HCT116 (cell line): ENCODE measurements around the gene TBC1D25.

ENCODE experiments used
- CEBPB ChIP-seq: IDR thresholded peaks from 2 replicates; pipeline ENCODE4 v1.6.1; 2012; ENCODE audit warnings: low read depth
- EZH2 ChIP-seq: fragments of 200-600 bp; sonication (generic); IDR thresholded peaks from 2 replicates; pipeline ENCODE4 v1.6.1; 2017; ENCODE audit warnings: antibody characterized with exemption, mixed run types
- EZH2phosphoT487 ChIP-seq: fragments of 200-600 bp; IDR thresholded peaks from 2 replicates; pipeline ENCODE4 v1.6.1; 2018; ENCODE audit warnings: antibody characterized with exemption, borderline replicate concordance
- JUND ChIP-seq: IDR thresholded peaks from 2 replicates; pipeline ENCODE4 v1.6.1; 2012
- POLR2A ChIP-seq: IDR thresholded peaks from 2 replicates; pipeline ENCODE4 v1.7.0; 2011; ENCODE audit warnings: borderline replicate concordance; ENCODE audit not compliant: insufficient read depth, insufficient read length; ENCODE audit errors: extremely low read depth
- POLR2AphosphoS5 ChIP-seq: IDR thresholded peaks from 2 replicates; pipeline ENCODE4 v1.6.1; 2011; ENCODE audit warnings: mild to moderate bottlenecking, low read depth, low read length, moderate library complexity
- SP1 ChIP-seq: IDR thresholded peaks from 2 replicates; pipeline ENCODE4 v1.6.1; 2012; ENCODE audit warnings: low read depth
- SRF ChIP-seq: IDR thresholded peaks from 2 replicates; pipeline ENCODE4 v1.6.1; 2012; ENCODE audit warnings: low read depth
- TCF7L2 ChIP-seq: IDR thresholded peaks from 2 replicates; pipeline ENCODE4 v1.7.0; 2011; ENCODE audit warnings: borderline replicate concordance, inconsistent platforms; ENCODE audit not compliant: insufficient read depth, insufficient read length; ENCODE audit errors: extremely low read depth
- YY1 ChIP-seq: IDR thresholded peaks from 2 replicates; pipeline ENCODE4 v1.6.1; 2011; ENCODE audit warnings: low read length, low read depth, moderate library complexity, mild to moderate bottlenecking; ENCODE audit not compliant: insufficient replicate concordance; ENCODE audit errors: extremely low read depth
- ZFX ChIP-seq: fragments of 450-650 bp; IDR thresholded peaks from 2 replicates; pipeline ENCODE4 v1.6.1; 2017
- TF ChIP-seq, protein P1 (sequence below): IDR thresholded peaks from 2 replicates; pipeline ENCODE4 v1.6.1; 2012; ENCODE audit warnings: low read depth
- TF ChIP-seq, protein P2 (sequence below), 3 experiments: fragments of 200-600 bp in 1 of 3; sonication (generic) in 1 of 3; IDR thresholded peaks in 2 of 3; conservative IDR thresholded peaks in 1 of 3; 2 replicates each; pipeline ENCODE4 v1.5.1; 2012 to 2017; ENCODE audit warnings: low read depth in 2 of 3, low read length in 2 of 3, antibody characterized with exemption in 1 of 3, borderline replicate concordance in 1 of 3, control low read depth in 1 of 3, mild to moderate bottlenecking in 1 of 3, mixed read lengths in 1 of 3, mixed run types in 1 of 3, moderate library complexity in 1 of 3; ENCODE audit not compliant: insufficient read depth in 1 of 3

DNA sequence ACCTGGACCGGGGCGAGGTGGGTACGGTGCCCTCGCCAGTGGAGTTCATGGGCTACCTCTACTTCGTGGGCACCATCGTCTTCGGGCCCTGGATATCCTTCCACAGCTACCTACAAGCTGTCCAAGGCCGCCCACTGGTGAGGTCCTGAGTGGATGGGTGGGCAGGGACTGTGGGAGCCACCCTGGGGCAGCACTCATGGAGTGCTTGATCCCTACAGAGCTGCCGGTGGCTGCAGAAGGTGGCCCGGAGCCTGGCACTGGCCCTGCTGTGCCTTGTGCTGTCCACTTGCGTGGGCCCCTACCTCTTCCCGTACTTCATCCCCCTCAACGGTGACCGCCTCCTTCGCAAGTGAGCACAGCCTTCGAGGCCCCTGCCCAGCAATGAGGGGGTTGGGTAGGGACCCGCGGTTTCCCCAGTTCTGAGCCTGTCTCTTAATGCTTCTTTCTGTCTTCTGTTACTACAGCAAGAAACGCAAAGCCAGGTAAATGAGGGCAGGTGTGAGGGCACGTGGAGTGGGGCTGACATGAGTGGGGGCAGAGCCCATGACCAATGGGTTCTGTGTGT lies 27.1 kb upstream of the TBC1D25 start:
- TF ChIP-seq POLR2AphosphoS5: no peak
- TF ChIP-seq, protein P1, sequence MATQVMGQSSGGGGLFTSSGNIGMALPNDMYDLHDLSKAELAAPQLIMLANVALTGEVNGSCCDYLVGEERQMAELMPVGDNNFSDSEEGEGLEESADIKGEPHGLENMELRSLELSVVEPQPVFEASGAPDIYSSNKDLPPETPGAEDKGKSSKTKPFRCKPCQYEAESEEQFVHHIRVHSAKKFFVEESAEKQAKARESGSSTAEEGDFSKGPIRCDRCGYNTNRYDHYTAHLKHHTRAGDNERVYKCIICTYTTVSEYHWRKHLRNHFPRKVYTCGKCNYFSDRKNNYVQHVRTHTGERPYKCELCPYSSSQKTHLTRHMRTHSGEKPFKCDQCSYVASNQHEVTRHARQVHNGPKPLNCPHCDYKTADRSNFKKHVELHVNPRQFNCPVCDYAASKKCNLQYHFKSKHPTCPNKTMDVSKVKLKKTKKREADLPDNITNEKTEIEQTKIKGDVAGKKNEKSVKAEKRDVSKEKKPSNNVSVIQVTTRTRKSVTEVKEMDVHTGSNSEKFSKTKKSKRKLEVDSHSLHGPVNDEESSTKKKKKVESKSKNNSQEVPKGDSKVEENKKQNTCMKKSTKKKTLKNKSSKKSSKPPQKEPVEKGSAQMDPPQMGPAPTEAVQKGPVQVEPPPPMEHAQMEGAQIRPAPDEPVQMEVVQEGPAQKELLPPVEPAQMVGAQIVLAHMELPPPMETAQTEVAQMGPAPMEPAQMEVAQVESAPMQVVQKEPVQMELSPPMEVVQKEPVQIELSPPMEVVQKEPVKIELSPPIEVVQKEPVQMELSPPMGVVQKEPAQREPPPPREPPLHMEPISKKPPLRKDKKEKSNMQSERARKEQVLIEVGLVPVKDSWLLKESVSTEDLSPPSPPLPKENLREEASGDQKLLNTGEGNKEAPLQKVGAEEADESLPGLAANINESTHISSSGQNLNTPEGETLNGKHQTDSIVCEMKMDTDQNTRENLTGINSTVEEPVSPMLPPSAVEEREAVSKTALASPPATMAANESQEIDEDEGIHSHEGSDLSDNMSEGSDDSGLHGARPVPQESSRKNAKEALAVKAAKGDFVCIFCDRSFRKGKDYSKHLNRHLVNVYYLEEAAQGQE: no peak
- TF ChIP-seq, protein P2, sequence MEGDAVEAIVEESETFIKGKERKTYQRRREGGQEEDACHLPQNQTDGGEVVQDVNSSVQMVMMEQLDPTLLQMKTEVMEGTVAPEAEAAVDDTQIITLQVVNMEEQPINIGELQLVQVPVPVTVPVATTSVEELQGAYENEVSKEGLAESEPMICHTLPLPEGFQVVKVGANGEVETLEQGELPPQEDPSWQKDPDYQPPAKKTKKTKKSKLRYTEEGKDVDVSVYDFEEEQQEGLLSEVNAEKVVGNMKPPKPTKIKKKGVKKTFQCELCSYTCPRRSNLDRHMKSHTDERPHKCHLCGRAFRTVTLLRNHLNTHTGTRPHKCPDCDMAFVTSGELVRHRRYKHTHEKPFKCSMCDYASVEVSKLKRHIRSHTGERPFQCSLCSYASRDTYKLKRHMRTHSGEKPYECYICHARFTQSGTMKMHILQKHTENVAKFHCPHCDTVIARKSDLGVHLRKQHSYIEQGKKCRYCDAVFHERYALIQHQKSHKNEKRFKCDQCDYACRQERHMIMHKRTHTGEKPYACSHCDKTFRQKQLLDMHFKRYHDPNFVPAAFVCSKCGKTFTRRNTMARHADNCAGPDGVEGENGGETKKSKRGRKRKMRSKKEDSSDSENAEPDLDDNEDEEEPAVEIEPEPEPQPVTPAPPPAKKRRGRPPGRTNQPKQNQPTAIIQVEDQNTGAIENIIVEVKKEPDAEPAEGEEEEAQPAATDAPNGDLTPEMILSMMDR (IDR thresholded peaks at IDR 0.05 in 2 of 3, conservative IDR thresholded peaks at IDR 0.05 in 1 of 3; ENCODE audit: borderline replicate concordance in 1 of 3, insufficient read depth in 1 of 3, low read depth in 2 of 3, low read length in 2 of 3): no peak
- no peak for TF ChIP-seq SP1
- no peak for TF ChIP-seq CEBPB
- no peak for TF ChIP-seq EZH2phosphoT487
- TF ChIP-seq EZH2: no peak
- TF ChIP-seq JUND: no peak
- TF ChIP-seq TCF7L2: no peak
- TF ChIP-seq POLR2A: no peak
- no peak for TF ChIP-seq ZFX
- no peak for TF ChIP-seq SRF
- TF ChIP-seq YY1: no peak
